Daoy (cell line): ENCODE data around the gene MNX1. TPM values are rescaled to one million over a fixed set of nuclear protein-coding genes. Genes with fewer than 3 reads are reported as not detected.

Source experiments
- DNase-seq: peaks from one replicate; pipeline ENCODE4 v3.0.0-alpha.2; 2015; ENCODE audit warnings: low read depth
- total RNA-seq: library from RNA; depleted of rRNA; stranded (reverse); fragments of >200 nt; shearing (Covaris generic); gene quantifications from 2 replicates; pipeline ENCODE4 v1.2.3, GENCODE V29; 2014

The MNX1 gene
- total RNA-seq, 1 experiment from 2014 or later, result 4.4 TPM

DNA sequence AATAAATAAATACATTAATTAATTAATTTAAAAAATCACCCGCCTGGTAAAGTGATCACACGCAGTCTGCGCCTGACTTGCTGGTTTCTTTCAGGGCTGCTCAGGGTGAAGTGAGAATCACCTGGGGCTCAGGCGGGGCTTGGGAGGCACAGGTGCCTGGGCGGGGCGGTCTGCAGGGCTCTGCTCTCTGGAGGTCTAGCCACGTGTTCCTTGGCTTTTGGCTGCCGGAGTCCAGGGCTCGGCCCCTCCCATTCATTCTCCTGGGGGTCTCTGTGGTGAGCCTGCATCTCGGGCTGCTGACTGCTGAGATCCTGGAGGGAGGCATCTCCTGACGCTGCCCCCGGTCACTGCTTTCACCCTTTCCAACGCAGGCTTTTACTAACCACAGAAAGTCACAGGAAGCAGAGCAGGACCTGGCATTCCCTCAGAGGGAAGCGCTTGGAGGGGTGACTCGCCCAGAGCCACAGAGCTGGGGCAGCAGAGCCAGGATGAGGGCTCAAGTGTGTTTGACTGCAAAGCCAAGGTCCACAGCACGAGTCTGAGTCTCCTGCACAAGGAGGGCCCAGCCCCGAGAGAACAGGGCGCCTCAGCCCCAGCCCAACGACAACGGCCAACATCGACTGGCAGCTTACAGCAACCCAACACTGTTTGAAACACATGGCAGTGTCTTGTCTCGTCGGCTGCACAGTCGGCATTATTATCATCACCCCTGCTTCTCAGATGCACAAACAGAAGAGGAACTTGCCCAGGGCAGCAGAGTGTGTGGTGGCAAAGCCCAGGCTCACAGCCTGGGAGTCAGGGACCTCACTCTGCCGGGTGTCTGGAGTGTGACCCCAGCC lies 22.4 kb upstream of the MNX1 start:
- DNase-seq, result peak; percentile 46

GRCh38 chr7:157032128-157032527 lies 21.7 kb upstream of the MNX1 start:
- peak; percentile 8 for DNase-seq

GRCh38 chr7:157028199-157028903 lies 17.9 kb upstream of the MNX1 start:
- no peak for DNase-seq

DNA sequence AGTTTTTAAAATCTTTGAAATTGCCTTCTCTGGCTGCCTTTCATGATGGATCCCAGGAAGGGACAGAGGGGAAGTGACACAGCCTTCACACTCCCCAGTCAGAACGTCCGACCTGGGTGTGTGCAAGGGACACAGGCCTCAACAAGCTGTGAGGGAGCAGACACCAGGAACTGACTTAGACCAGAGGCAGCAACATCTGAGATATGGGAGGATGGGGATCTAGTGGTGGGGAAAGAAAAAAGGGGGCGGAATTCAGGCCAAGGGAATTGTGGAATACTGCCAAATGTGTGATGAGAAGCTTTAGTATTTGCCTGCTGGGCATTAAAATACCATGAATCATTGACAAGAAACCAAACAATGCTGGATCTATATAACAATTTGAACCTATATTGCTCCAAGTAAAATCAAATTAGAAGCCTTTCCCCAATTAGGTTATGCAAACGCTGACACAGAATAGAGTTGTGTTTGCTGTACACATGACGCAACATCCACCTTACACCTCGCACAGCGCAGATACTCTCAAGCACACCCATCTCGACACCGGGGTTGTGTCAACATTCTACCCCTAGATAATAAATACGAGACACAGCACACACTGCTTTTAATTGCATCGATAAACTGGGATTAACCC lies 17.2 kb upstream of the MNX1 start:
- DNase-seq, result peak; percentile 61

DNA sequence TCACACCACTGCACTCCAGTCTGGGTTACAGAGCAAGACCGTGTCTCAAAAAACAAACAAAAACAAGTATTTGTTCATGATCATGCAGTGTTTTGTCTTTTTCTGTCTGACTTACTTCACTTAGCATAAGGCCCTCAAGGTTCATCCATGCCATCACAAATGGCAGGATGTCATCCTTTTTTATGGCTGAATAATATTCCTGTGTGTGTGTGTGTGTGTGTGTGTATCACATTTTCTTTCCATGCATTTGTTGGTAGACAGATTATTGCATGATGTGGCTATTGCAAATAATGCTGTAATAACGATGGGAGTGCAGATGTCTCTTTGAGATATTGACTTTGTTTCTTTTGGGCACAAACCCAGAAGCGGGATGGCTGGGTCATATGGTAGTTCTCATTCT lies 14.3 kb upstream of the MNX1 start:
- DNase-seq, result no peak

- DNase-seq, result no peak
Observed at GRCh38 chr7:157023589-157023905, 13.1 kb upstream of the MNX1 start.

DNA sequence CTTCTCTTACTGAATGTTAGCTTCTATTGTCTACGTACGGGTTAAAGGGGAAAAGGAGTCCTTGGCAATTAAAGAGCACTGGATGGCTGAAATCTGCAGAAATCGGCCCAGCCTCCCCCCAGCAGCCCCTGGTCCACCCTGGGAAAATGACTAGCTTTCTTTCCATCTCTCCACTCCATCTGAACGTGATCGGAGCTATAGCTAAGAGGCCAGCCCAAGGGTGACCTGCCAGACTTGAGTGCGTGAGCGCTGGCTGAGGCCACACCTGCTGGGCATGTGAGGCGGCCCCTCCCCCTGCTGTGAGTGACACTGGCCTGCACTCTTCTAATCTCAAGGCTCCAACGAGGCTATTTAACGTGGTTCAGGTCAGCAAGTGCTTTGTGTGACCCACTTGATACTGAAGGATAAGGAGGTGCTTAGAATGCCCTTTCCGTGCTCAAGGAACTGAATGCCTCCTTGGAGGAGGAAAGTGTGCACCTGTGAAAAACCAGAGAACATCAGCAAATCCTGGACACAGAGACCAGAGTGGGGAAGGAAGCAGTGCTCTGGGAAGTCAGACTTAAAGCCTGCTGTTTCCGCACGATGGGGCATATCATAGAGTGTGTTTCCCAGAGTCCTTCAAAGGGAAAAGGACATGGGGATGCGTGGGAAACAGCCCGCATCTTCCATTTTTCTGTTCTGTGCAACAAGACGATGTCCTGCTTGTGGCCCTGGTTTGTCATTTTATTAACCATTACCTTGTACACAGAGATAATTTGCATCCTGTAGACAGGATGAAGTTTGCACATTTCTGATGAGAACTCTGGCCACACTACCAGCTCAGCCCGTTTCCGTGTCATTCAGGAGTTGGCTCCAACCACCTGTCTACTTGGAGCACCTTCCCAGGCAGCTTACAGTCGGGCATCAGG lies 12.5 kb upstream of the MNX1 start:
- peak; percentile 11 for DNase-seq

- DNase-seq, result peak; percentile 10
Observed at GRCh38 chr7:157021871-157022680, 11.6 kb upstream of the MNX1 start.

DNA sequence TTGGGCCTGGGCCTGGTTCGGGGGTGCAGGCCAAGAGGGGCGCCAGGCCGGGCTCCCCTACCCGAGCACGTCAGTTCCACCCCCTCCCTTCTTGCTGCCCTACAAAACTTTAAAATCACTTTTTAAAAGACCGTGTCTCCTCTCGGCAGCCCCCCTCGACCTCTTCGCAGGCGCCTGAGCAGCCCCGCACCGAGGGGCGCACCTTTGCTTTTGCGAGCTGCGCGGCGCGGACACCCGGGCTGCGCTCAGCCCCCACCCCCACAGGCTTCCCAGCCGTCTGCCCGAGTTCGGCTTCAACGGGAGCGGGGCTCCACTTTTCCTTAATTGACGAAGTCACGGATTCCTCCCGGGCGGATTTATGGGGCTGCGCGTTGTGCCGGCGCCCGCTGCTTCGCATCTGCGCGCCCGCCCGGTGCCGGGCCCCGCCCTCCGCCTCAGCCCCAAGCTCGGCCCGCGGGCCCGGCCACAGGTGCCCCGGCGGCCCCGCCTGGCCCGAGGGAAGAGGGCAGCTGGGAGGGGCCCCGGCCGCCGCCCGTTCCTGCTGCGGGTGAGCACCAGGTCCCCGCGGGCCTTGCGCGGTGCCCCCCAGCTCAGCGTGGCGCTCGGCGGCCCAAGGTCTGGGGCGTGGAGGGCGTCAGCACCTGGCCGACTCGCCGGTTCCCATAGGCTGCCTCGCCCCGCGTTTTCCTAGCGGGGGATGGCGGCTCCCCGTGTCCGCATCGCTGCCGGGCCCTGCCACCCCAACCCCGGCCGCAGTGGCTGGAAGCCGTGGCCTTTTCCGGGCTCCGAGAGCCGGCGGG lies 10.8 kb upstream of the MNX1 start:
- peak; percentile 36 for DNase-seq

DNA sequence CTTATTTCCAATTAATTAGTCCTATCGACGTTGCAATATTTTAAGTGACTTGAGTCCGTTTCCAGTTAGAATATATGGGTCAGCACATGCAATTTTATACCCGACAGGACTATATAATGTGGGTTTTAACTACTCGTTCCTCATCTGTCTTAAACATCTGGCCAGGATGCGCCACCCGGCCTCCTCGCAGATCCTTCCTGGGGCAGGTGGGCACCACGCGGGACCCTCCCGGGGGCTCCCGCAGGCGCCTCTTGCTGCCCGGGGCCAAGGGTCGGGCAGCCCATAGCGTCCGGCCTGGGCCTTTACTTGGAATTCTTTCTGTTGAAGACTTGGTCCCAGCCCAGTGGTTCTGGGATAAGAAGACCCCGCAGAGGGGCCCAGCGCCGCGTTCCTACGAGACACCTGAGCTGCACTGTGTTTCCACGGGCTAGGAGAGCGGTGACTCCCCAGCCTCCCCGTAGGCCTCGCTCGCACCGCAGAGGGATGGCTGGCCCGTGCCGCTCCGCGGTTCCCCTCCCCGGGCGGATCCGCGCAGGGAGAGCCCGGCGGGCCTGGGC lies 10.1 kb upstream of the MNX1 start:
- peak; percentile 37 for DNase-seq

DNA sequence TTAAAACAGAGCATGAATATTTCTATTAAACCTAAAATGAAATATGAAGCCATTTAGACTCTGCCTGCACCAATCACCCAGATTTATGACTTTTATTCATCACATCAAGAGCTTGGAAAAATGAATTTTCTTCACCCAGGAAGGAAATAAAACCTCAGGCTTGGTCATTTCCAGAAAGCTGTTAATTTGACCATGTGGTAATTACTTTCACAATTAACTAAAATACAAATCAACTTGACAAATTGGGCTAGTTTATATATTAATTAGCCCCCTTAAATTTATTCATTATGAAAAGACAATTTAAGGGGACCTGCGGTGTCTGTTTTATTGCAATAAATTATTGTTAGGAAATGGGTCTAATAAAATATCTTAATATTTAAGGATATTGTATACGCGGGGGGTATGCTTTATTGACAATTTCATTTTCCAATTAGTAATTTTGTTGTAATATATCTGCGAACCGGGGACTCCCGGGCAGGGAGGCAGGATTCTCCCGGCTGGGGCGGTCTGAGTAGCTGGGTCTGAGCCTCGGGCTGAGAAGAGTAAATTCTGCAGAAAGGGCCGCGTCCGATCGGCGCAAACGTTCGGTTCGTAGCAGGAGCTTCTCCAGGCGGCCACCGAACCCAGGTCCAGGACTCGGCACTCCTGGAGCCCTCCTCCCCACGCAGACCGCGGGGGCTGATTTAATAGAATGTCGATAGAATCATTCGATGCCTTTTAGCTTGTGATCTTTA lies 9.4 kb upstream of the MNX1 start:
- no peak for DNase-seq

GRCh38 chr7:157018997-157019608 lies 8.6 kb upstream of the MNX1 start:
- no peak for DNase-seq

DNA sequence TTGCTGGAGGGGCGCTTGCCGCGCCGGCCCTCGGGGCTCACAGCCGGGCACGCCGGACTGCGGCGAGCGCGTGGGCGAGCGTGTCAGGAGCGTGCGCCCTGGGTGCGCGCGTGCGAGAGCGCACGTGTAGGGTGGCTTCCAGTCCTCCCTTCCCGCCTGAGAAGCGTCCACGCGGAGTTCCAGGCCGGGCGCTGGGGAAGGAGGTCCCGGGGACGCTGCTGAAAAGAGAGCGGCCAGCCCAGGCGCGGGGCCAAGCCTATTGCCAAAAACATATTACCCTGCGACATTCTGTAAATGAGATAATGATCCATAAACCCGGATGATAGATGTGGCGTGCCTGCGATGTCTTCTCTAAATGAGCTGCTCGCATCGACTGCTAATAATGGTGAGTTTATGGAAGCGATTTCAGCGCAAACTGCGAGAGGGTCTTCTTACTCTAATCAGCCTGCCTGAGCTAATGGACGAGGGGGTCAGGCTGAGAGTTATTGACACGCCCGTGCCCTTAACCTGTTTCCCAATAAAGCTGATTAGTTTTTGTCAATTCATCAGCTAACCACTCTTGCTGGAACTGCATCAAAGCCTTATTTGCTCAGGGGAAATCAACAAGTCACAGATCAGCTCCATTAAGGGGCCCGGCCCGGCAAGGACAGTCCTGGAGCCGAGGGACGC lies 8.0 kb upstream of the MNX1 start:
- DNase-seq, result no peak

DNA sequence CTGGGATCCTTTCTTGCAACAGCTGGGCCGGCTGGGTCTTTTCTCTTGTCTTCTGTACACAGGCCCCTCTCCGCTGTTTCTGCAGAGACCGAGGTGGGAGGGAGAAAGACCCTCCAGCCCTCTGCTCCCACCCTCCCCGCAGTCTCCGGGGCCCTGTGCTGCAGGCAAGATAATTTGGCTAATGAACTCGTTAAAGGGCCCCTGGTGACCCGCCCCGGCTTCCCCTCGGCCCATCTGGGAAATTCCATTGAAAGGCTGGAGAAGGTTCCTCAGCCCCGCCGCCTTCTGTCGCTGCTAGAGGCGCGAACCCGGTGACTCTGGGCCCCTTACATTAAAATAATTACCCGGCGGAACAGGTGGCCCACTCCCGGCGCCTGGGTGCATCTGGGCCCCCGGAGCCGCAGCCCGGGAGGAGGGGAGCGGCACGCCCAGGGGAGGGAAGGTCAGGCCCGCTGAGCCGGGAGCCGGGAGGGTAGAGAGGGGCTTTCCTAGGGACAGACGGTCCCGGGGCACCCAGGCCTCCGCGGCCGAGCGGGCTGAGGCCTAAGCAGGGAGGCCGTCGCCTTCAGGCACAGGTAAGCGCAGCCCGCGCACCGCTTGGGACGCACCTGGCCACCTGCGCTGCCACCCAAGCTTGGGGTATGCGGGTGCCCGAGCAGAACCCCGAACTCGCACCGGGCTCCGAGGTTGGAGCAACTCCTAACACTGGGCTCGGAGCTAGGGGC lies 7.3 kb upstream of the MNX1 start:
- no peak for DNase-seq

DNA sequence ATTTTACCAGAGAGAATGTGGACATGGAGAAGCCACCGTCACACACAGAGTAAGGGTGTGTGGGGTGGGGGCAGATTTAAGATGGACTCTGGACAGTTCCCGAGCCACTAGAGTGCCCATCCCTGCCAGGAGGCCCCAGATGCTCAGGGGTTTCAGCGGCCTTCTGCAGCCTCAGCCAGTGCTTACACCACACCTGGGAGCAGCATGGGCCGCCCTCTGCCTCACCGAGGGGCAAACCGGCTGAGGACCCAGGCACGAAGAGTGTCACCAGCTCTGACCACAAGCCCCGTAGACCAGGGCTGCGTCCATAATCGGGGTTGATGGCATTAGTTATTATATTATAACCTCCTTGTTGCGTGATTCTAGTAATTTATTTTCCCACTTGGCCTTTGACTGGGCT lies 6.7 kb upstream of the MNX1 start:
- no peak for DNase-seq

GRCh38 chr7:157016352-157017041 lies 6.0 kb upstream of the MNX1 start:
- no peak for DNase-seq

- DNase-seq, result no peak
Observed at GRCh38 chr7:157016024-157016351, 5.5 kb upstream of the MNX1 start.
